ENCODE measurements around the gene GTF3C2.

GRCh38 chr2:27316655-27317412, 39.7 kb downstream of the GTF3C2 start:
- TF ChIP-seq EP300 (IDR thresholded peaks at IDR 0.05; ENCODE audit: borderline replicate concordance) (no peak), MAX (IDR thresholded peaks at IDR 0.05) (no peak), USF1 (IDR thresholded peaks at IDR 0.05) (no peak), YY1 (IDR thresholded peaks at IDR 0.05; ENCODE audit: low read depth) (no peak), CREB1 (IDR thresholded peaks at IDR 0.05; ENCODE audit: low read depth) (no peak), REST (IDR thresholded peaks at IDR 0.05; ENCODE audit: low read depth) (no peak)

All from Ishikawa (cell line).